Measurements from ENCODE around the gene TECTB.

- no peak for TF ChIP-seq CTCF (IDR thresholded peaks at IDR 0.05; ENCODE audit: low read depth, low read length, poor library complexity, severe bottlenecking)
- TF ChIP-seq EZH2phosphoT487 (IDR thresholded peaks at IDR 0.05; ENCODE audit: borderline replicate concordance, low read length): no peak
Measured at GRCh38 chr10:112295853-112296830, 12.9 kb downstream of the TECTB start.
